Measurements from ENCODE around the gene LONRF3.

LONRF3 gene

DNA sequence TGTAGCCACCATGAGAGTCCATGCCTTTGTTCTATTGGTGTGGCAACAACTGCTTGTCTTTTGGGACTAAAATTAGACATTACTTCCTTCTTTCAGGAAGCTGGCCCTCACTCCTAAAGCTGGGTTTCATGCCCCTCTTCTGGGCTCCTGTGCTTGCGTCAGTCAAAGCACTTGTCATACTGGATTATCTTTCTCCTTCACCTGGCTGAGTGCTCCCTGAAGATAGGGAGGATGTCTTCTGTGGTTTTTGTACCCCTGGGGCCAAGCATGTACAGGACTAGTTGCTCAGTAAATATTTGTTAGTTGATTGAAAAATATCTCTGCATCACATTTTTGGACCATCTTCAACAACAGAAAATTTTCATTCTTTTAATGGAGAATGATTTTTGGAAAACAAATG lies 26.1 kb upstream of the LONRF3 start:
- TF ChIP-seq, protein P1, sequence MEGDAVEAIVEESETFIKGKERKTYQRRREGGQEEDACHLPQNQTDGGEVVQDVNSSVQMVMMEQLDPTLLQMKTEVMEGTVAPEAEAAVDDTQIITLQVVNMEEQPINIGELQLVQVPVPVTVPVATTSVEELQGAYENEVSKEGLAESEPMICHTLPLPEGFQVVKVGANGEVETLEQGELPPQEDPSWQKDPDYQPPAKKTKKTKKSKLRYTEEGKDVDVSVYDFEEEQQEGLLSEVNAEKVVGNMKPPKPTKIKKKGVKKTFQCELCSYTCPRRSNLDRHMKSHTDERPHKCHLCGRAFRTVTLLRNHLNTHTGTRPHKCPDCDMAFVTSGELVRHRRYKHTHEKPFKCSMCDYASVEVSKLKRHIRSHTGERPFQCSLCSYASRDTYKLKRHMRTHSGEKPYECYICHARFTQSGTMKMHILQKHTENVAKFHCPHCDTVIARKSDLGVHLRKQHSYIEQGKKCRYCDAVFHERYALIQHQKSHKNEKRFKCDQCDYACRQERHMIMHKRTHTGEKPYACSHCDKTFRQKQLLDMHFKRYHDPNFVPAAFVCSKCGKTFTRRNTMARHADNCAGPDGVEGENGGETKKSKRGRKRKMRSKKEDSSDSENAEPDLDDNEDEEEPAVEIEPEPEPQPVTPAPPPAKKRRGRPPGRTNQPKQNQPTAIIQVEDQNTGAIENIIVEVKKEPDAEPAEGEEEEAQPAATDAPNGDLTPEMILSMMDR (IDR thresholded peaks at IDR 0.05; ENCODE audit: unreplicated experiment in 3 of 3) = no peak
- Mint-ChIP-seq H3K4me1 (no peaks in the 10 kb centered on the region), H3K4me3 (no peak overlapping the region), H3K36me3 (ENCODE audit: low read depth) (no peaks in the 10 kb centered on the region), H3K27me3 (ENCODE audit: low read depth) (no peaks in the 10 kb centered on the region), H3K27ac (no peak overlapping the region), H3K9me3 (no peaks in the 10 kb centered on the region)

DNA sequence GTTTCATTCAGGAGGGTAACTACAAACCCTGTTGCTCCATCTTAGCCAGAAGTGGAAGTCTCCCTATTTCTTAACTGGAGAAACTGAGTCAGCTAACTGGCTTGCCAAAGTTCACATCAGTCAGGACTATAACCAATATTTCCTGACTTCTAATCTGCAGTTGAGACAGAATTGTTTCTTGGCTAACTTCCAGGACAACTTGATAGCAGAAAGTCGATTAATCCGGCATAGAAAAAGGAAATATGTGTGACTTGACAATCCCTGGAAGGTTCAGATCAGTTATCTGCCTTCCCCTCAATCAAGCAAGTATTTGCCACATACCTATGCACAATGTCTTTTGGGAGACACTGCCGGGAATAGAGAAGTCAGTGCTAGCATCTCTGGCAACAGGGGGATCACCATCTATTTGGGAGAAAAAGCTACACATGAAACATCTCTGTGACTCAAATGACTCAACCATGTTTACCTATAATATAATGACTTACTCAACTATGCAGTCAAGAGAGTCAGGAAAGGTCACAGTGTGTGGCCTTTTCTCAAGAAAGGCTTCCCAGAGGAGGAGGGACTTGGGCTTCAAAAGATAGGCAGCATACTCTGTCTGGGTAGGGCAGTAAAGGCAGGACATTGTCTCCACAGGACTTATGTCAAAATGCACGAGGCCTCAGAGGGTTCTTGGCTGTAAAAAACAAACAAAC lies 12.4 kb upstream of the LONRF3 start:
- Mint-ChIP-seq H3K4me3 (no peak overlapping the region), H3K4me1 (no peaks in the 10 kb centered on the region), H3K9me3 (peaks cover 4% of the 10 kb centered on the region), H3K27ac (no peak overlapping the region), H3K27me3 (ENCODE audit: low read depth) (peaks cover 4% of the 10 kb centered on the region), H3K36me3 (ENCODE audit: low read depth) (no peaks in the 10 kb centered on the region)
- TF ChIP-seq, protein P1 (IDR thresholded peaks at IDR 0.05; ENCODE audit: unreplicated experiment in 3 of 3) = no peak

DNA sequence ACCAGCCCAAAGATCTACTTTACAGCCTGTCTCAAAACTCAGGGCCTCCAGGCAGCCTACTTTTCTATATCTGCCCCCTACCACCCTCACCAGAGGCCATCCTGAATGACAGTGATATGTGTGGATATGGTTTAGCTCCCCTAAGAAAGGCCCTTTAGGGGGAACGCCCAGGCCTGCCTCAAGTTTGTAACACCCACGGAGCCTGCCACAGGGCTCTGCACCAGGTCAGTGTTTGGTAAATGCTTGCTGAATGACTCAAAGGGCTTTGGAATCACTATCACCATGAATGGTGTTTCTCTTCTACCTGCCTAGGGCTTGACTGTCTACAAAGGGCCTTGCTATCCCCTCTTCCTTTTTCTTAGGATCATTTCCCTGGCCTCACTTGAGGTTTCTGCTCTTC lies 11.3 kb upstream of the LONRF3 start:
- TF ChIP-seq, protein P1 (IDR thresholded peaks at IDR 0.05; ENCODE audit: unreplicated experiment in 3 of 3) = no peak
- no peaks in the 10 kb centered on the region for H3K36me3 Mint-ChIP-seq (ENCODE audit: low read depth)
- no peak overlapping the region for H3K27ac Mint-ChIP-seq
- H3K9me3 Mint-ChIP-seq = peaks cover 7% of the 10 kb centered on the region
- H3K27me3 Mint-ChIP-seq (ENCODE audit: low read depth) = peaks cover 10% of the 10 kb centered on the region
- H3K4me3 Mint-ChIP-seq = no peak overlapping the region
- H3K4me1 Mint-ChIP-seq = no peaks in the 10 kb centered on the region

DNA sequence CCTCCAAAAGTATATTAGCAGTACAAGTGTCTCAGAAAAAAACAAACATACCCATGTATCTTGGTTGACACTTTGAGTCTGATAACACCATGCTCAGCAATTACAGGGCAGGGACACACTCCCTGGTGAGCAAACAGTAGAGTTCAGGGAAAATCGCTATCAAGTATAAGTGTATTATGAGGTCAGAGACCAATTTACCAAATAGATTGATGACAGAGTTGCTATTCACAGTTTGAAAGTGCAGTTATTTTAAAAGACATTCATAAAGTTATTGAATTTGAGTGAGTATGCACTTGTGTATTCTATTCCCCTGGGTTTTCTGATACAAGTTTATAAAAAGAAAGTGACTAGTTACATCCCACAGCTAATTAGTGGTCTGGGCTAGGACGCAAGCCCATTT lies 10.2 kb upstream of the LONRF3 start:
- TF ChIP-seq, protein P1 (IDR thresholded peaks at IDR 0.05; ENCODE audit: unreplicated experiment in 3 of 3) = no peak
- peaks cover 10% of the 10 kb centered on the region for H3K9me3 Mint-ChIP-seq
- H3K4me3 Mint-ChIP-seq = no peak overlapping the region
- peak overlapping the region in 2 of 3 experiments; percentile 10 to 89 for H3K27ac Mint-ChIP-seq
- H3K27me3 Mint-ChIP-seq (ENCODE audit: low read depth) = peaks cover 13% of the 10 kb centered on the region
- H3K4me1 Mint-ChIP-seq = no peaks in the 10 kb centered on the region
- H3K36me3 Mint-ChIP-seq (ENCODE audit: low read depth) = no peaks in the 10 kb centered on the region

DNA sequence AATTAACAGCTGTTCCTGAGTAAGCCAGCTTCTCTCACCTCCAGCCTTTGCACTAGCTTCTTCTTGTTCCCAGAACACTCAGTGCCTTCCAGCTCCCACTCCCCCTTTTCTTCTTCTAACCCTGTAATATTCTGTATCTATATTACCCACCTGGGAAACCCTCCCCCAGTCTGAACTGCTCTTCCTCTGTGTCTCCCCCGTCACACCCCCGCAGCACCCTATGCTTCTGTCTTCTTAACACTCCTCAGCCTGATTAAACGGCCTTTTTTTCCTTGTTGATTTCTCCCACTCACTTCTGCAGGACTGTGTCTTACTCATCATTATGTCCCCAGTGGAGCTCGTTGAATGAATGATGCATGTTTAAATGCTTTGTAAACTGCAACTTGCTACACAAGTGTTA lies 9.0 kb upstream of the LONRF3 start:
- peak overlapping the region in 2 of 3 experiments; percentile 7 to 85 for H3K27ac Mint-ChIP-seq
- H3K4me3 Mint-ChIP-seq = no peak overlapping the region
- no peaks in the 10 kb centered on the region for H3K36me3 Mint-ChIP-seq (ENCODE audit: low read depth)
- TF ChIP-seq, protein P1 (IDR thresholded peaks at IDR 0.05; ENCODE audit: unreplicated experiment in 3 of 3) = no peak
- H3K4me1 Mint-ChIP-seq = no peaks in the 10 kb centered on the region
- H3K27me3 Mint-ChIP-seq (ENCODE audit: low read depth) = peaks cover 19% of the 10 kb centered on the region
- peaks cover 14% of the 10 kb centered on the region for H3K9me3 Mint-ChIP-seq

DNA sequence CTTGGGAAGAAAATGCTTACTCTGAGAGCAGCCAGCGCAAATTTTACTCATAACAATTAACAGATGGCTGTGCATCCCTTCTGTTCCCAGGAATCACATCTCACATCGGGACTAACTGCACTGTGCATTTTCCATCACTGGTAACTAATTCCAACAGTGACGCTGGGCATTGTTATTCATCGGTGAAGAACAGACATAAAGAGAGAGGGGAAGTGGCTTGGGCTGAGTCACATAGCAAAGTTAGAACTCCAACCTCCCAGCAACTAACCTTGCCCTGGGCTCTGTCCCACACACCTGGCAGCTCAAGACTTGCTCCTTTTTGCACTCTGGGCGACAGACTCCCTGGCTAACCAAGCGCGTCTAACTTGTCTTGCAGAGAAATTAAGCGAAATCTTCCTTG lies 6.4 kb upstream of the LONRF3 start:
- Mint-ChIP-seq H3K4me3 (no peak overlapping the region), H3K27ac (no peak overlapping the region), H3K4me1 (no peaks in the 10 kb centered on the region)

More for the DNA sequence above, 6.4 kb upstream of the LONRF3 start:
- Mint-ChIP-seq H3K27me3 (ENCODE audit: low read depth) (peaks cover 40% of the 10 kb centered on the region), H3K9me3 (peaks cover 23% of the 10 kb centered on the region), H3K36me3 (ENCODE audit: low read depth) (no peaks in the 10 kb centered on the region)
- TF ChIP-seq, protein P1 (IDR thresholded peaks at IDR 0.05; ENCODE audit: unreplicated experiment in 3 of 3) = no peak

All from nephron (organoid).